Measurements from ENCODE around the gene OR51G1. TPM values are rescaled to one million over a fixed set of nuclear protein-coding genes. Genes with fewer than 3 reads are reported as not detected.

The OR51G1 gene
- total RNA-seq, 4 donors from 2014 or later: not detected

GRCh38 chr11:4936745-4937144 lies 12.6 kb upstream of the OR51G1 start:
- TF ChIP-seq POLR2A (IDR thresholded peaks at IDR 0.05): no peak
- TF ChIP-seq, protein P1, sequence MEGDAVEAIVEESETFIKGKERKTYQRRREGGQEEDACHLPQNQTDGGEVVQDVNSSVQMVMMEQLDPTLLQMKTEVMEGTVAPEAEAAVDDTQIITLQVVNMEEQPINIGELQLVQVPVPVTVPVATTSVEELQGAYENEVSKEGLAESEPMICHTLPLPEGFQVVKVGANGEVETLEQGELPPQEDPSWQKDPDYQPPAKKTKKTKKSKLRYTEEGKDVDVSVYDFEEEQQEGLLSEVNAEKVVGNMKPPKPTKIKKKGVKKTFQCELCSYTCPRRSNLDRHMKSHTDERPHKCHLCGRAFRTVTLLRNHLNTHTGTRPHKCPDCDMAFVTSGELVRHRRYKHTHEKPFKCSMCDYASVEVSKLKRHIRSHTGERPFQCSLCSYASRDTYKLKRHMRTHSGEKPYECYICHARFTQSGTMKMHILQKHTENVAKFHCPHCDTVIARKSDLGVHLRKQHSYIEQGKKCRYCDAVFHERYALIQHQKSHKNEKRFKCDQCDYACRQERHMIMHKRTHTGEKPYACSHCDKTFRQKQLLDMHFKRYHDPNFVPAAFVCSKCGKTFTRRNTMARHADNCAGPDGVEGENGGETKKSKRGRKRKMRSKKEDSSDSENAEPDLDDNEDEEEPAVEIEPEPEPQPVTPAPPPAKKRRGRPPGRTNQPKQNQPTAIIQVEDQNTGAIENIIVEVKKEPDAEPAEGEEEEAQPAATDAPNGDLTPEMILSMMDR (IDR thresholded peaks at IDR 0.05): no peak
- no peak for DNase-seq
- H3K27me3 ChIP-seq: no peaks in the 10 kb centered on the region

GRCh38 chr11:4932751-4933150 lies 8.6 kb upstream of the OR51G1 start:
- TF ChIP-seq, protein P1 (IDR thresholded peaks at IDR 0.05): no peak
- TF ChIP-seq POLR2A (IDR thresholded peaks at IDR 0.05): no peak
- H3K4me1 ChIP-seq: no peaks in the 10 kb centered on the region
- H3K4me3 ChIP-seq: no peak overlapping the region
- intact Hi-C loops (cut with DNase I; ENCODE audit: low total_unique reads): no loop called here
- no peaks in the 10 kb centered on the region for H3K36me3 ChIP-seq
- H3K9me3 ChIP-seq: no peaks in the 10 kb centered on the region
- no peak for DNase-seq
- H3K27ac ChIP-seq: no peak overlapping the region
- no peaks in the 10 kb centered on the region for H3K27me3 ChIP-seq

More at GRCh38 chr11:4936745-4937144, 12.6 kb upstream of the OR51G1 start:
- H3K4me3 ChIP-seq: no peak overlapping the region
- no peaks in the 10 kb centered on the region for H3K9me3 ChIP-seq
- H3K27ac ChIP-seq: no peak overlapping the region
- intact Hi-C loops (cut with DNase I; ENCODE audit: low total_unique reads): no loop called here
- H3K36me3 ChIP-seq: no peaks in the 10 kb centered on the region
- H3K4me1 ChIP-seq: no peaks in the 10 kb centered on the region

DNA sequence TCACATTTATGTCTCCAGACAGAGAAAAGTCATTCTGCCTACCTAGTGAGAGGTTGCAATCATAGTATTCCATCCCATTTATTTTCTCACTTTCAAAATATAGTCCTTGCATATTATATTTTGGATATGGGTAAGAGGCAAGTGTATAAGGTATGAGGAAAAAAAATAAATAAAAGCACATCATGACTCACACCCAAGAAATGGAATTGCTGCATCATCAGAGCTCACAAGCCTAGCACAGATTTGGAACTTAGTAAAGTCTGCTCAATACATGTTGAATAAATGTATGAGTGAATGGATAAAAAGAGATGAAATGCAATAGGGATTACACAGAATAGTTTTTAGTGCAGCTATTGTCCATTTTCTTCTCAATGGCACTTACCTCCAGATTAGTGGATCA lies 2.5 kb upstream of the OR51G1 start:
- H3K4me1 ChIP-seq: no peaks in the 10 kb centered on the region
- no peaks in the 10 kb centered on the region for H3K27me3 ChIP-seq
- TF ChIP-seq POLR2A (IDR thresholded peaks at IDR 0.05): no peak
- TF ChIP-seq, protein P1 (IDR thresholded peaks at IDR 0.05): no peak
- H3K9me3 ChIP-seq: no peaks in the 10 kb centered on the region
- H3K36me3 ChIP-seq: no peaks in the 10 kb centered on the region
- H3K4me3 ChIP-seq: no peak overlapping the region
- intact Hi-C loops (cut with DNase I; ENCODE audit: low total_unique reads): no loop called here
- H3K27ac ChIP-seq: no peak overlapping the region
- no peak for DNase-seq

- Histone ChIP-seq H3K27ac (no peak overlapping the region), H3K27me3 (no peaks in the 10 kb centered on the region), H3K4me1 (no peaks in the 10 kb centered on the region), H3K4me3 (no peak overlapping the region), H3K9me3 (no peaks in the 10 kb centered on the region), H3K36me3 (no peaks in the 10 kb centered on the region)
- intact Hi-C loops (cut with DNase I; ENCODE audit: low total_unique reads): no loop called here
- no peak for DNase-seq
- TF ChIP-seq, protein P1 (IDR thresholded peaks at IDR 0.05): no peak
- no peak for TF ChIP-seq POLR2A (IDR thresholded peaks at IDR 0.05)
Observed at GRCh38 chr11:4922304-4922703, 1.8 kb downstream of the OR51G1 start.

- H3K4me1 ChIP-seq: no peaks in the 10 kb centered on the region
- H3K9me3 ChIP-seq: no peaks in the 10 kb centered on the region
- DNase-seq: no peak
- no peaks in the 10 kb centered on the region for H3K36me3 ChIP-seq
- H3K27me3 ChIP-seq: no peaks in the 10 kb centered on the region
- no peak overlapping the region for H3K27ac ChIP-seq
- TF ChIP-seq, protein P1 (IDR thresholded peaks at IDR 0.05): no peak
- TF ChIP-seq POLR2A (IDR thresholded peaks at IDR 0.05): no peak
- intact Hi-C loops (cut with DNase I; ENCODE audit: low total_unique reads): no loop called here
- H3K4me3 ChIP-seq: no peak overlapping the region
Observed at GRCh38 chr11:4921796-4922195, 2.3 kb downstream of the OR51G1 start.
